Activated CD4-positive, alpha-beta memory T cell treated with anti-CD3 and anti-CD28 coated beads, Interleukin-2, amount 10 ng/mL, durations not matched to agents 7 days and 5 days (primary cell): ENCODE results near the gene SEMA6A. TPM values are rescaled to one million over a fixed set of nuclear protein-coding genes. Genes with fewer than 3 reads are reported as not detected.

Source experiments
- CTCF ChIA-PET: fragments of 350-600 bp; sonication (Branson Sonifier 250); formaldehyde crosslinking; loops from one replicate; lab custom pipeline; 2021; ENCODE audit warnings: antibody characterized with exemption, inconsistent platforms; lab: Charles Lee
- POLR2A ChIA-PET: fragments of 350-600 bp; sonication (Branson Sonifier 250); formaldehyde crosslinking; loops from one replicate; lab custom pipeline; 2021; ENCODE audit warnings: antibody characterized with exemption; lab: Charles Lee
- DNase-seq: peaks from one replicate; pipeline ENCODE4 v3.0.0-alpha.2; 2020
- H3K27ac Mint-ChIP-seq: one replicate; pipeline ENCODE4 v1.8.0; 2021; ENCODE audit warnings: mild to moderate bottlenecking, mixed read lengths
- H3K27me3 Mint-ChIP-seq: one replicate; pipeline ENCODE4 v1.8.0; 2021; ENCODE audit warnings: mixed read lengths
- H3K36me3 Mint-ChIP-seq: one replicate; pipeline ENCODE4 v1.8.0; 2021; ENCODE audit warnings: low read depth, mixed read lengths
- H3K4me1 Mint-ChIP-seq: one replicate; pipeline ENCODE4 v1.8.0; 2021; ENCODE audit warnings: mixed read lengths
- H3K4me3 Mint-ChIP-seq: one replicate; pipeline ENCODE4 v1.8.0; 2021; ENCODE audit warnings: mild to moderate bottlenecking, mixed read lengths
- H3K9me3 Mint-ChIP-seq: one replicate; pipeline ENCODE4 v1.8.0; 2021; ENCODE audit warnings: mixed read lengths
- total RNA-seq, 2 experiments: library from RNA; stranded (reverse); gene quantifications; one replicate each; pipeline ENCODE4 v1.2.3, GENCODE V29; 2021

Gene SEMA6A
- total RNA-seq, 2 experiments from 2014 or later = 0.13 TPM; not detected in 1

GRCh38 chr5:116573279-116573701 is 1.3 kb downstream of the SEMA6A start:
- H3K27ac Mint-ChIP-seq = no peak overlapping the region
- H3K4me1 Mint-ChIP-seq = peaks cover 24% of the 10 kb centered on the region
- POLR2A ChIA-PET = no interaction called here
- CTCF ChIA-PET = no interaction called here
- H3K4me3 Mint-ChIP-seq = no peak overlapping the region
- peaks cover 82% of the 10 kb centered on the region for H3K27me3 Mint-ChIP-seq
- DNase-seq = no peak
- no peaks in the 10 kb centered on the region for H3K36me3 Mint-ChIP-seq
- no peaks in the 10 kb centered on the region for H3K9me3 Mint-ChIP-seq

- Mint-ChIP-seq H3K27ac (no peak overlapping the region), H3K4me1 (peaks cover 24% of the 10 kb centered on the region), H3K4me3 (no peak overlapping the region), H3K9me3 (no peaks in the 10 kb centered on the region), H3K27me3 (peaks cover 81% of the 10 kb centered on the region), H3K36me3 (no peaks in the 10 kb centered on the region)
- no peak for DNase-seq
- CTCF ChIA-PET = no interaction called here
- POLR2A ChIA-PET = no interaction called here
These were observed 2.0 kb downstream of the SEMA6A start for GRCh38 chr5:116572350-116573278.

- peaks cover 20% of the 10 kb centered on the region for H3K4me1 Mint-ChIP-seq
- H3K4me3 Mint-ChIP-seq = no peak overlapping the region
- no peaks in the 10 kb centered on the region for H3K36me3 Mint-ChIP-seq
- H3K9me3 Mint-ChIP-seq = no peaks in the 10 kb centered on the region
- DNase-seq = no peak
- POLR2A ChIA-PET = no interaction called here
- peaks cover 75% of the 10 kb centered on the region for H3K27me3 Mint-ChIP-seq
- no peak overlapping the region for H3K27ac Mint-ChIP-seq
- CTCF ChIA-PET = no interaction called here
These were observed 2.9 kb downstream of the SEMA6A start for GRCh38 chr5:116571568-116572349.

DNA sequence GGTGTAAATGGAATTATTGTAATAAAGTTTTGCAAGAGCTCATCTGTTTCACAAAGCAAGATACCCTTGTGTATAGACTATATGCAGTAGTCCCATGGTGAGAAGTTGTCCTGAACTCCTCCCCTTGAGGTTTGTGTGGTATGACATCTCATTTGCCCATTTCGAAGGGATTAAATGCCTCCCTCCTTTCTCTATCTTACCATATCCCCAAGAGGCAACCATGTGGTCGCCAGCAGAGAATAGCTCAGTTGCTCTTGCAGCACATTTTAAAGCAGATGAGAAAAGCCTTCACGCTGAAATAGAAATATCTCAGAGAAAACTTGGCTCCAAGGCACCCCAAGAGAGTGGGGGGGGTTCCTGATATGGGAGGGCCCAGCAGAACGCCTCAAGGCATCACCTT is 4.6 kb downstream of the SEMA6A start:
- H3K4me3 Mint-ChIP-seq = no peak overlapping the region
- ChIA-PET POLR2A (no interaction called here), CTCF (no interaction called here)
- peaks cover 10% of the 10 kb centered on the region for H3K4me1 Mint-ChIP-seq
- H3K27ac Mint-ChIP-seq = no peak overlapping the region
- no peaks in the 10 kb centered on the region for H3K36me3 Mint-ChIP-seq
- DNase-seq = no peak
- peaks cover 63% of the 10 kb centered on the region for H3K27me3 Mint-ChIP-seq
- H3K9me3 Mint-ChIP-seq = no peaks in the 10 kb centered on the region

GRCh38 chr5:116567106-116567505 is 7.5 kb downstream of the SEMA6A start:
- no peak for DNase-seq
- no peaks in the 10 kb centered on the region for H3K4me1 Mint-ChIP-seq
- CTCF ChIA-PET = no interaction called here
- H3K4me3 Mint-ChIP-seq = no peak overlapping the region
- H3K36me3 Mint-ChIP-seq = no peaks in the 10 kb centered on the region
- POLR2A ChIA-PET = no interaction called here
- no peak overlapping the region for H3K27ac Mint-ChIP-seq
- H3K27me3 Mint-ChIP-seq = peaks cover 40% of the 10 kb centered on the region
- H3K9me3 Mint-ChIP-seq = no peaks in the 10 kb centered on the region

DNA sequence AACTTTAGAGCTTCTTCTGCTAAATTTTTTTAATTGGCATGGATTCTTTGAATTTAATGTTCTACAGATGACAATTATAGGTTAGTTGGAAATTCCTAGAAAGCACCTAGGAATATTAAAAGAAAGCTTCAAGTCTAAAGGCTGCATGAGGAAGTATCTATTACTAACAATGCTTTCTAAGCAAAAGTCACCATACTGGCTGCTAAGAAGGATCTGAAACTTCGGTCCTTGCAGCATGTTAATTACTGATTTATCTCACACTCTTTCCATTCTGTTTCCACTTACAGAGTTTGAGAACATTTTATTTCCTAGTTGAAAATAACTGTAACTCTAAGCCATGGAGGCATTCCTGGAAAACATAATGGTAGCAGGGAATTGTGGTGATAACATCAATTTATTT is 8.4 kb downstream of the SEMA6A start:
- Mint-ChIP-seq H3K27ac (no peak overlapping the region), H3K9me3 (no peaks in the 10 kb centered on the region)

GRCh38 chr5:116564756-116565490 is 9.7 kb downstream of the SEMA6A start:
- no peak overlapping the region for H3K4me3 Mint-ChIP-seq
- H3K4me1 Mint-ChIP-seq = no peaks in the 10 kb centered on the region
- H3K27ac Mint-ChIP-seq = no peak overlapping the region
- H3K9me3 Mint-ChIP-seq = no peaks in the 10 kb centered on the region
- H3K36me3 Mint-ChIP-seq = no peaks in the 10 kb centered on the region
- ChIA-PET CTCF (no interaction called here), POLR2A (no interaction called here)
- H3K27me3 Mint-ChIP-seq = peaks cover 22% of the 10 kb centered on the region
- no peak for DNase-seq

More for the DNA sequence above, 8.4 kb downstream of the SEMA6A start:
- no peak for DNase-seq
- ChIA-PET CTCF (no interaction called here), POLR2A (no interaction called here)
- Mint-ChIP-seq H3K36me3 (no peaks in the 10 kb centered on the region), H3K27me3 (peaks cover 32% of the 10 kb centered on the region), H3K4me3 (no peak overlapping the region), H3K4me1 (no peaks in the 10 kb centered on the region)

DNA sequence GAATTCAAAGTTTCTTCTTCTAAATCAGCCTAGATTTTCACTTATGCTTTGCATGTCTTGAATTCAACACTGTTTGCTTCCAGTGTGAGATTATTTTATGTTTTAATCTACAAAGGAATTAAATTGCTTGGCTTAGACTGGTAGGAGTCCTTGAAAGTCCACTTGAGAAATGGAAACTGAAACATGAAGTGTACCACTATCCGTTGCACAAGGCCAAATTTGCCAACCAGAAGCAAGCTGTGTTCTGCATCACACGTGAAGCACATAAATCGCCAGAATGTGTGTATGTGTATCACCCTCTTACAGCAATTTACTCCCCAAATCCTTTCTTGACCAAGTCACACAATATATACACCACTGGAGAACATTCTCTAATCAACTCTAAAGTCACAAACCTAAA is 10.3 kb downstream of the SEMA6A start:
- POLR2A ChIA-PET = no interaction called here
- no peaks in the 10 kb centered on the region for H3K9me3 Mint-ChIP-seq
- peaks cover 17% of the 10 kb centered on the region for H3K27me3 Mint-ChIP-seq
- no peak for DNase-seq
- H3K4me3 Mint-ChIP-seq = no peak overlapping the region
- no peaks in the 10 kb centered on the region for H3K36me3 Mint-ChIP-seq
- H3K27ac Mint-ChIP-seq = no peak overlapping the region
- CTCF ChIA-PET = no interaction called here
- H3K4me1 Mint-ChIP-seq = no peaks in the 10 kb centered on the region

DNA sequence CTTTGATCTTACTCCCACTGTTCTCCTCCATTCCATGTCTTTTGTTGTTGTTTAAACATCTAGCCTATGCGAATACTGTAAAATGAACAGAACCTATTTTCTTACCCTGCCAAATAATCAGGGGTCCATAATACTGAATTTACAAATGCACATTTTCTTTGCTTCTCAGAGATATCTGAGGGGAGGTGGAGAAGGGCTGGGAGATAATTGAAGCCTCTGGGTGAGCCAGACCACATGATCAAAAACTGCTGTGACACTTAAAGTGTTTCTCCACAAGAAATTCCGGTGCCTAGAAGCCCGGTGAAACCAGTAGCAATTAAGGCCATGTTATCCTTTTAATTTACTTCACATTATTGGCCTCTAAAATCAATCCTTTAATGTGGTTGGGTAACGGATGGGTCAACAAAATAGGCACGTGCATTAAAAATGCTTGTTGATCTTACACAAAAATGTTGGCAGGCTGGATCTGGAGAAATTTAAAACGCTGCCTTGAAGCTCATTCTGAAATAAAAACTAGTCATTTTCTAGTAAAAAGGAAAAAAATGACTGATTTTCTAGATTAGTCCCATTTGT is 10.8 kb downstream of the SEMA6A start:
- Mint-ChIP-seq H3K27me3 (peaks cover 12% of the 10 kb centered on the region), H3K4me1 (no peaks in the 10 kb centered on the region), H3K9me3 (no peaks in the 10 kb centered on the region), H3K27ac (no peak overlapping the region), H3K4me3 (no peak overlapping the region), H3K36me3 (no peaks in the 10 kb centered on the region)
- CTCF ChIA-PET = no interaction called here
- POLR2A ChIA-PET = no interaction called here
- DNase-seq = no peak

- Mint-ChIP-seq H3K36me3 (no peaks in the 10 kb centered on the region), H3K27me3 (peaks cover 6% of the 10 kb centered on the region), H3K27ac (no peak overlapping the region), H3K4me1 (no peaks in the 10 kb centered on the region), H3K9me3 (no peaks in the 10 kb centered on the region), H3K4me3 (no peak overlapping the region)
- POLR2A ChIA-PET = no interaction called here
- CTCF ChIA-PET = no interaction called here
- no peak for DNase-seq
These were observed 12.0 kb downstream of the SEMA6A start for GRCh38 chr5:116562669-116563068.

DNA sequence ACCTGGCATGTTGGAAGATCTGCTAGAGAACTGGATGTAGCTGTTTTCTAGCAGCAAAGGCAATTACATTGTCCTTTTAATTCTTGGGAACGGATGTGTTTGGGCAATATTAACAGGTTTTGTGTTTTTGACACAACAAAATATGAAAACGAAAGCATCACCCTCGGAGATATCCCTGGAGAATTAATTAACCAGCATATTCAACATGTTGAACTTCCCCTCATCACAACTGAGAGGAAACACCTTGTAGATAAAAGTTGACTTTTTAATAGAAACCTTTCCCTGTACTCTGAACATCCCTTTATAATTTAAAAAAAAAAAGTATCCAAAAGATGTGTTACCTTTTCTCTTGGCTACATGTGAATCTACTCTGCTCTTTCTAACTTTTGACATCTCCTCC is 13.0 kb downstream of the SEMA6A start:
- H3K4me1 Mint-ChIP-seq = no peaks in the 10 kb centered on the region
- no peak for DNase-seq
- POLR2A ChIA-PET = no interaction called here
- H3K36me3 Mint-ChIP-seq = no peaks in the 10 kb centered on the region
- H3K27me3 Mint-ChIP-seq = peaks cover 3% of the 10 kb centered on the region
- no peak overlapping the region for H3K4me3 Mint-ChIP-seq
- CTCF ChIA-PET = no interaction called here
- no peak overlapping the region for H3K27ac Mint-ChIP-seq
- no peaks in the 10 kb centered on the region for H3K9me3 Mint-ChIP-seq

- H3K27ac Mint-ChIP-seq = no peak overlapping the region
- ChIA-PET CTCF (no interaction called here), POLR2A (no interaction called here)
- H3K4me3 Mint-ChIP-seq = no peak overlapping the region
- H3K4me1 Mint-ChIP-seq = no peaks in the 10 kb centered on the region
- peaks cover 1% of the 10 kb centered on the region for H3K27me3 Mint-ChIP-seq
- no peak for DNase-seq
- H3K9me3 Mint-ChIP-seq = no peaks in the 10 kb centered on the region
- no peaks in the 10 kb centered on the region for H3K36me3 Mint-ChIP-seq
These were observed 14.9 kb downstream of the SEMA6A start for GRCh38 chr5:116559673-116560164.
